Endodermal cell (in vitro differentiated cells): ENCODE measurements around the gene PLCB1. TPM values are rescaled to one million over a fixed set of nuclear protein-coding genes. Genes with fewer than 3 reads are reported as not detected.

Source experiments
- DNase-seq: peaks from one replicate; pipeline ENCODE4 v3.0.0-alpha.2; 2017
- H3K27ac ChIP-seq: 2 replicates; pipeline ENCODE4 v1.5.1; 2013; ENCODE audit warnings: mild to moderate bottlenecking, low read depth, low read length, moderate library complexity
- H3K27me3 ChIP-seq: 2 replicates; pipeline ENCODE4 v1.6.1; 2013; ENCODE audit warnings: mild to moderate bottlenecking, low read length, moderate library complexity; ENCODE audit not compliant: insufficient read depth, control insufficient read depth, poor library complexity, severe bottlenecking
- H3K36me3 ChIP-seq: 2 replicates; pipeline ENCODE4 v1.7.0; 2013; ENCODE audit warnings: mild to moderate bottlenecking, low read length, moderate library complexity; ENCODE audit not compliant: control insufficient read depth, insufficient read depth
- H3K4me1 ChIP-seq: one replicate; pipeline ENCODE4 v1.7.0; 2013; ENCODE audit warnings: low read length; ENCODE audit not compliant: control insufficient read depth, insufficient read depth
- H3K4me3 ChIP-seq: 2 replicates; pipeline ENCODE4 v1.5.1; 2013; ENCODE audit warnings: mild to moderate bottlenecking, low read length, moderate library complexity
- H3K9ac ChIP-seq: 2 replicates; pipeline ENCODE4 v1.6.1; 2013; ENCODE audit warnings: mild to moderate bottlenecking, low read length, moderate library complexity; ENCODE audit not compliant: poor library complexity, severe bottlenecking; ENCODE audit errors: extremely low read depth
- H3K9me3 ChIP-seq: 2 replicates; pipeline ENCODE4 v1.6.1; 2013; ENCODE audit warnings: mild to moderate bottlenecking, low read length, moderate library complexity; ENCODE audit not compliant: control insufficient read depth
- H3K27ac Mint-ChIP-seq: 2 replicates; pipeline ENCODE4 v1.8.0; 2020; ENCODE audit warnings: mixed read lengths
- H3K27me3 Mint-ChIP-seq: 2 replicates; pipeline ENCODE4 v1.8.0; 2021; ENCODE audit warnings: mild to moderate bottlenecking, mixed read lengths; ENCODE audit not compliant: insufficient read depth
- H3K36me3 Mint-ChIP-seq: 2 replicates; pipeline ENCODE4 v1.8.0; 2020; ENCODE audit warnings: low read depth, mixed read lengths
- H3K4me1 Mint-ChIP-seq: 2 replicates; pipeline ENCODE4 v1.8.0; 2020; ENCODE audit warnings: mixed read lengths
- H3K4me3 Mint-ChIP-seq: 2 replicates; pipeline ENCODE4 v1.8.0; 2020; ENCODE audit warnings: mild to moderate bottlenecking, moderate library complexity, mixed read lengths
- H3K9me3 Mint-ChIP-seq: 2 replicates; pipeline ENCODE4 v1.8.0; 2020; ENCODE audit warnings: mild to moderate bottlenecking, mixed read lengths
- WGBS, 2 experiments: methylation state at CpG; one replicate each; pipeline versions ENCODE4 v1.1.5 to v1.1.7; 2013; ENCODE audit warnings: missing lambda C conversion rate in 2 of 2, mixed read lengths in 1 of 2; ENCODE audit not compliant: insufficient coverage in 1 of 2, insufficient read length in 1 of 2; 5-methylcytosine and 5-hydroxymethylcytosine counted together
- total RNA-seq, 2 donors: library from RNA; stranded (reverse); fragmentation: NEBNext Ultra II Directional in 1 of 2; extraction: Animal tissue kit (Norgen Biotek cat#: 25700) in 1 of 2; gene quantifications; 2 replicates in 1 of 2; 3 replicates in 1 of 2; pipeline ENCODE4 v1.2.1, GENCODE V29; 2021
- TF ChIP-seq, protein P1 (sequence below): fragments of 200-600 bp; sonication (generic); conservative IDR thresholded peaks from 2 replicates; pipeline ENCODE4 v1.5.0; 2021; ENCODE audit warnings: antibody characterized with exemption, mild to moderate bottlenecking

Gene PLCB1
- total RNA-seq, 2 donors from 2014 or later: 15.3 to 16.5 TPM

DNA sequence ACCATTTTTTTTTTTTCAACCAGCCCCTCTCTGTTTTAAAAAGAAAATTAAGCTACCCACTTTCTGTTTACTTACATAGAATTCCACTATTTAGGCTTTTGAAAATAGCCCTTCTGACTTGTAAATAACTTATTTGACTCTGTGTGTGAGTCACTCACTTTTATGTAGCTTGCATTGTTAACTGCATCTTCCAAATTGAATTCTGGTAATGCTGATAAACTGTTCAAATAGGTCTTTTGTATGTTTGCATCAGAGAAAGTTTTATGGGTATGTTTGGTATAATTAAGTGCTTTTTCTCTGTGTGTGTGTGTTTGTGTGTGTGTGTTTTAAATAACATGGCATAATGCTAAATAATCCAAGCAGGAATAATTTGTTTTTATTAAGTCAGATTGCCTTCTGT lies 360.1 kb downstream of the PLCB1 start:
- no peaks in the 10 kb centered on the region for H3K4me1 ChIP-seq
- H3K4me3 Mint-ChIP-seq: no peak overlapping the region
- H3K9me3 Mint-ChIP-seq: no peaks in the 10 kb centered on the region
- no peaks in the 10 kb centered on the region for H3K27me3 ChIP-seq
- H3K27ac Mint-ChIP-seq: peak overlapping the region; percentile 53
- TF ChIP-seq, protein P1, sequence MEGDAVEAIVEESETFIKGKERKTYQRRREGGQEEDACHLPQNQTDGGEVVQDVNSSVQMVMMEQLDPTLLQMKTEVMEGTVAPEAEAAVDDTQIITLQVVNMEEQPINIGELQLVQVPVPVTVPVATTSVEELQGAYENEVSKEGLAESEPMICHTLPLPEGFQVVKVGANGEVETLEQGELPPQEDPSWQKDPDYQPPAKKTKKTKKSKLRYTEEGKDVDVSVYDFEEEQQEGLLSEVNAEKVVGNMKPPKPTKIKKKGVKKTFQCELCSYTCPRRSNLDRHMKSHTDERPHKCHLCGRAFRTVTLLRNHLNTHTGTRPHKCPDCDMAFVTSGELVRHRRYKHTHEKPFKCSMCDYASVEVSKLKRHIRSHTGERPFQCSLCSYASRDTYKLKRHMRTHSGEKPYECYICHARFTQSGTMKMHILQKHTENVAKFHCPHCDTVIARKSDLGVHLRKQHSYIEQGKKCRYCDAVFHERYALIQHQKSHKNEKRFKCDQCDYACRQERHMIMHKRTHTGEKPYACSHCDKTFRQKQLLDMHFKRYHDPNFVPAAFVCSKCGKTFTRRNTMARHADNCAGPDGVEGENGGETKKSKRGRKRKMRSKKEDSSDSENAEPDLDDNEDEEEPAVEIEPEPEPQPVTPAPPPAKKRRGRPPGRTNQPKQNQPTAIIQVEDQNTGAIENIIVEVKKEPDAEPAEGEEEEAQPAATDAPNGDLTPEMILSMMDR: no peak
- H3K9me3 ChIP-seq: no peaks in the 10 kb centered on the region
- no peaks in the 10 kb centered on the region for H3K36me3 Mint-ChIP-seq
- no peak overlapping the region for H3K27ac ChIP-seq
- H3K36me3 ChIP-seq: no peaks in the 10 kb centered on the region
- DNase-seq: no peak
- H3K9ac ChIP-seq: no peak overlapping the region
- no peaks in the 10 kb centered on the region for H3K27me3 Mint-ChIP-seq
- H3K4me1 Mint-ChIP-seq: peaks cover 13% of the 10 kb centered on the region
- H3K4me3 ChIP-seq: no peak overlapping the region

DNA sequence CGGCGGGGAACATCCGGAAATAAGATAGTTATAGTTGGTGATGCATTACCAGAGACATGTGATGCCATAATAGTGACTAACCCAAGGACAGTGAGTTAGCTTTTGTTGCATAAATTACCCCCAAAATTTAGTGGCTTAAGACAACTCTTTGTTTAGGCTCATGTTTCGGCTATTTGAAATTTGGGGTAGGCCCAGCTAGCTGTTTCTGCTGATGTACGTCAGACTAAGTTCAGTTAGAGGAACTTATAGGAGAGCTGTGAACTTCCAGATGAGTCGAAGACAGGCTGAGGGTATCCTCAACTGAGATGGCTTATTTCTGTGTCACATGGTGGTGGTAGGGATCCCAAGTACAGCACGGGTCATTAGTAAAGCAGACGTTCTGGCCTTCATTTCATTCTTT lies 366.5 kb downstream of the PLCB1 start:
- H3K36me3 Mint-ChIP-seq: no peaks in the 10 kb centered on the region
- no peaks in the 10 kb centered on the region for H3K9me3 ChIP-seq
- no peaks in the 10 kb centered on the region for H3K36me3 ChIP-seq
- no peaks in the 10 kb centered on the region for H3K4me1 ChIP-seq
- no peak overlapping the region for H3K27ac Mint-ChIP-seq
- H3K27ac ChIP-seq: no peak overlapping the region
- H3K9ac ChIP-seq: no peak overlapping the region
- no peaks in the 10 kb centered on the region for H3K27me3 Mint-ChIP-seq
- no peaks in the 10 kb centered on the region for H3K4me1 Mint-ChIP-seq
- TF ChIP-seq, protein P1: no peak
- H3K27me3 ChIP-seq: no peaks in the 10 kb centered on the region
- no peaks in the 10 kb centered on the region for H3K9me3 Mint-ChIP-seq
- DNase-seq: no peak
- no peak overlapping the region for H3K4me3 Mint-ChIP-seq
- no peak overlapping the region for H3K4me3 ChIP-seq
- WGBS, 2 experiments: 91 to 95% methylated on average over 5 to 8 of the region's 8 CpGs

DNA sequence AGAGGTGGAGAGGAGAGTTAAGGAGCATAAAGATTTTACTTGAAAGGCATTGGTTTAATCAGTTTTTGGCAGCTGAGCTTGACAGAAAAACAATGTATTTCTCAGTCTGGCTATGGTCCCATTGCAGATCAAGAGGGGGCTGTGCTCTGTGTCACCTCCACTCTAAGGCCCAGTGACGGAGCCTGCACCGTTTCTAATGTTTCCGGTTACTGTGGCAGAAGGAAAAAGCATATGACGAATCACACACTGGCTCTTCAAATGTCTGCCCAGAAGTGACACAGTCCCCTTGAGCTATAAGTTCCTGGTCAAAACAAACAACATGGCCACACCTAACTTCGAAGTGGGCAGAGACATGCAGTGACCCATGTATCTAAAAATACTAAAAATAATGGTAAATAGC lies 372.0 kb downstream of the PLCB1 start:
- Histone ChIP-seq H3K9me3 (no peaks in the 10 kb centered on the region), H3K9ac (no peak overlapping the region), H3K4me3 (no peak overlapping the region), H3K36me3 (no peaks in the 10 kb centered on the region), H3K27me3 (no peaks in the 10 kb centered on the region), H3K27ac (no peak overlapping the region), H3K4me1 (no peaks in the 10 kb centered on the region)
- 97 to 100% methylated on average over 1 to 4 of the region's 5 CpGs for WGBS, 2 experiments
- no peak overlapping the region for H3K4me3 Mint-ChIP-seq
- no peaks in the 10 kb centered on the region for H3K4me1 Mint-ChIP-seq
- TF ChIP-seq, protein P1: no peak
- no peak overlapping the region for H3K27ac Mint-ChIP-seq
- H3K27me3 Mint-ChIP-seq: no peaks in the 10 kb centered on the region
- H3K9me3 Mint-ChIP-seq: no peaks in the 10 kb centered on the region
- no peaks in the 10 kb centered on the region for H3K36me3 Mint-ChIP-seq
- DNase-seq: no peak
